Measurements from ENCODE around the gene RAD51D.

RAD51D gene

GRCh38 chr17:35167666-35168065 is 48.0 kb upstream of the RAD51D start:
- no peaks in the 10 kb centered on the region for H3K4me1 ChIP-seq (ENCODE audit: control insufficient read depth, insufficient read depth, low read length)
- no peaks in the 10 kb centered on the region for H3K36me3 ChIP-seq (ENCODE audit: control insufficient read depth in 2 of 2, insufficient read depth in 1 of 2, low read length in 2 of 2)
- no peak overlapping the region for H3K4me3 ChIP-seq (ENCODE audit: low read depth, low read length)
- no peak overlapping the region for H3K27ac ChIP-seq (ENCODE audit: extremely low read depth, low read depth, low read length)
- POLR2A ChIA-PET = interaction anchor here (0.6 kb wide), 1 partner anchor 16 kb away, joined by 4 read pairs; no protein-coding TSS in a partner anchor
- TF ChIP-seq PBX3 (CRISPR knock-in tag; IDR thresholded peaks at IDR 0.05) (no peak), ZEB2 (tag by site-specific recombination; IDR thresholded peaks at IDR 0.05) (no peak), ZBTB17 (tag by site-specific recombination; IDR thresholded peaks at IDR 0.05) (no peak), EGR2 (tag by site-specific recombination; IDR thresholded peaks at IDR 0.05; ENCODE audit: low read depth) (no peak), ZNF629 (tag by site-specific recombination; IDR thresholded peaks at IDR 0.05) (no peak), ZNF768 (tag by site-specific recombination; IDR thresholded peaks at IDR 0.05) (peak; percentile 61; the same call in 1 of the 2 replicates)
- CTCF ChIA-PET = interaction anchor here (0.6 to 1.7 kb wide), 2 partner anchors 219 to 372 kb away, joined by 3 to 4 read pairs; no protein-coding TSS in a partner anchor
- no peaks in the 10 kb centered on the region for H3K9me3 ChIP-seq (ENCODE audit: control insufficient read depth, insufficient read depth, low read depth, low read length)

DNA sequence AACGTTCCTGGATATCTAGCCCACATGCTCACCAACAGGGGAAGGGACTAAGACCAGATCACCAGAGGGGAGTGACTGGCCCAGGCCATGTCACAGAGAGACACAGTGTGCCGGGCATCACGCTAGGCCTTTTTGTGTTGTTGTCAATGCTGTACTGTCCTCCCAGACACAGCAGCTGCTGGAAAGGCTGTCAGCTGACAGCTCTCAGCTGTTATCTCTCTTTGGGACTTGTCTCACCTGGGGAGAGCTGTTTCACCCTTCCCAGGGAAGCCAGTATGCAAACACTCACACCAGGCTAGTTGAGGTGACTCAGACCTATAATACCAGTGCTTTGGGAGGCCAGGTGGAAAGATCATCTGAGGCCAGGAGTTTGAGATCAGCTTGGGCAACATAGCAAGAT is 47.4 kb upstream of the RAD51D start:
- Histone ChIP-seq H3K4me3 (ENCODE audit: low read depth, low read length) (no peak overlapping the region), H3K36me3 (ENCODE audit: control insufficient read depth in 2 of 2, insufficient read depth in 1 of 2, low read length in 2 of 2) (no peaks in the 10 kb centered on the region), H3K27ac (ENCODE audit: extremely low read depth, low read depth, low read length) (no peak overlapping the region), H3K9me3 (ENCODE audit: control insufficient read depth, insufficient read depth, low read depth, low read length) (no peaks in the 10 kb centered on the region), H3K4me1 (ENCODE audit: control insufficient read depth, insufficient read depth, low read length) (no peaks in the 10 kb centered on the region)
- TF ChIP-seq ZNF580 (tag by site-specific recombination; IDR thresholded peaks at IDR 0.05) (no peak), ZIC2 (tag by site-specific recombination; IDR thresholded peaks at IDR 0.05) (peak; percentile 33; the same call in 1 of the 2 replicates), ZNF350 (tag by site-specific recombination; IDR thresholded peaks at IDR 0.05) (no peak), ZNF488 (tag by site-specific recombination; IDR thresholded peaks at IDR 0.05) (no peak)
- ChIA-PET CTCF (interaction anchor here (0.6 to 1.7 kb wide), 2 partner anchors 220 to 373 kb away, joined by 3 to 4 read pairs; no protein-coding TSS in a partner anchor), POLR2A (interaction anchor here (0.6 kb wide), 2 partner anchors 17 to 403 kb away, joined by 3 to 4 read pairs; no protein-coding TSS in a partner anchor)

- H3K4me1 ChIP-seq (ENCODE audit: control insufficient read depth, insufficient read depth, low read length) = no peaks in the 10 kb centered on the region
- H3K9me3 ChIP-seq (ENCODE audit: control insufficient read depth, insufficient read depth, low read depth, low read length) = no peaks in the 10 kb centered on the region
- CTCF ChIA-PET = interaction anchor here (1.2 to 1.7 kb wide), 2 partner anchors 367 to 373 kb away, joined by 4 to 5 read pairs; no protein-coding TSS in a partner anchor
- no peak overlapping the region for H3K4me3 ChIP-seq (ENCODE audit: low read depth, low read length)
- no peaks in the 10 kb centered on the region for H3K36me3 ChIP-seq (ENCODE audit: control insufficient read depth in 2 of 2, insufficient read depth in 1 of 2, low read length in 2 of 2)
- POLR2A ChIA-PET = no interaction called here
- no peak overlapping the region for H3K27ac ChIP-seq (ENCODE audit: extremely low read depth, low read depth, low read length)
- no peak for TF ChIP-seq ZNF362 (tag by site-specific recombination; IDR thresholded peaks at IDR 0.05)
- no peak for TF ChIP-seq ZNF830 (tag by site-specific recombination; IDR thresholded peaks at IDR 0.05; ENCODE audit: low read depth)
- TF ChIP-seq, protein P1, sequence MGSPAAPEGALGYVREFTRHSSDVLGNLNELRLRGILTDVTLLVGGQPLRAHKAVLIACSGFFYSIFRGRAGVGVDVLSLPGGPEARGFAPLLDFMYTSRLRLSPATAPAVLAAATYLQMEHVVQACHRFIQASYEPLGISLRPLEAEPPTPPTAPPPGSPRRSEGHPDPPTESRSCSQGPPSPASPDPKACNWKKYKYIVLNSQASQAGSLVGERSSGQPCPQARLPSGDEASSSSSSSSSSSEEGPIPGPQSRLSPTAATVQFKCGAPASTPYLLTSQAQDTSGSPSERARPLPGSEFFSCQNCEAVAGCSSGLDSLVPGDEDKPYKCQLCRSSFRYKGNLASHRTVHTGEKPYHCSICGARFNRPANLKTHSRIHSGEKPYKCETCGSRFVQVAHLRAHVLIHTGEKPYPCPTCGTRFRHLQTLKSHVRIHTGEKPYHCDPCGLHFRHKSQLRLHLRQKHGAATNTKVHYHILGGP (tag by site-specific recombination; IDR thresholded peaks at IDR 0.05) = no peak
- no peak for TF ChIP-seq ZNF10 (tag by site-specific recombination; IDR thresholded peaks at IDR 0.05)
- TF ChIP-seq, protein P2, sequence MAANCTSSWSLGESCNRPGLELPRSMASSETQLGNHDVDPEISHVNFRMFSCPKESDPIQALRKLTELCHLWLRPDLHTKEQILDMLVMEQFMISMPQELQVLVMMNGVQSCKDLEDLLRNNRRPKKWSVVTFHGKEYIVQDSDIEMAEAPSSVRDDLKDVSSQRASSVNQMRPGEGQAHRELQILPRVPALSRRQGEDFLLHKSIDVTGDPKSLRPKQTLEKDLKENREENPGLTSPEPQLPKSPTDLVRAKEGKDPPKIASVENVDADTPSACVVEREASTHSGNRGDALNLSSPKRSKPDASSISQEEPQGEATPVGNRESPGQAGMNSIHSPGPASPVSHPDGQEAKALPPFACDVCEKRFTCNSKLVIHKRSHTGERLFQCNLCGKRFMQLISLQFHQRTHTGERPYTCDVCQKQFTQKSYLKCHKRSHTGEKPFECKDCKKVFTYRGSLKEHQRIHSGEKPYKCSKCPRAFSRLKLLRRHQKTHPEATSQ (tag by site-specific recombination; IDR thresholded peaks at IDR 0.05) = no peak
- no peak for TF ChIP-seq ZSCAN18 (tag by site-specific recombination; IDR thresholded peaks at IDR 0.05)
- no peak for TF ChIP-seq RBAK (tag by site-specific recombination; IDR thresholded peaks at IDR 0.05)
- TF ChIP-seq ZNF549 (tag by site-specific recombination; IDR thresholded peaks at IDR 0.05) = no peak
- TF ChIP-seq, protein P3, sequence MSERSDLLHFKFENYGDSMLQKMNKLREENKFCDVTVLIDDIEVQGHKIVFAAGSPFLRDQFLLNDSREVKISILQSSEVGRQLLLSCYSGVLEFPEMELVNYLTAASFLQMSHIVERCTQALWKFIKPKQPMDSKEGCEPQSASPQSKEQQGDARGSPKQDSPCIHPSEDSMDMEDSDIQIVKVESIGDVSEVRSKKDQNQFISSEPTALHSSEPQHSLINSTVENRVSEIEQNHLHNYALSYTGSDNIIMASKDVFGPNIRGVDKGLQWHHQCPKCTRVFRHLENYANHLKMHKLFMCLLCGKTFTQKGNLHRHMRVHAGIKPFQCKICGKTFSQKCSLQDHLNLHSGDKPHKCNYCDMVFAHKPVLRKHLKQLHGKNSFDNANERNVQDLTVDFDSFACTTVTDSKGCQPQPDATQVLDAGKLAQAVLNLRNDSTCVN (tag by site-specific recombination; optimal IDR thresholded peaks at IDR 0.05) = no peak
- TF ChIP-seq ZBTB8A (tag by site-specific recombination; IDR thresholded peaks at IDR 0.05) = no peak
Observed at GRCh38 chr17:35166526-35166925, 46.9 kb upstream of the RAD51D start.
